ENCODE data around the gene IGSF22. TPM values are rescaled to one million over a fixed set of nuclear protein-coding genes. Genes with fewer than 3 reads are reported as not detected.
"Not testable (repeated sequence)": the region's sequence is repeated elsewhere in the genome, so short reads cannot be mapped to it uniquely, and the experiment has no call there.

Gene IGSF22
- total and polyA plus RNA-seq, 9 donors, result 2.2 to 8.9 (median 3.8) TPM

- Histone ChIP-seq H3K4me1 (ENCODE audit: control insufficient read depth, insufficient read depth, low read length) (peaks cover 29% of the 10 kb centered on the region), H3K9me3 (replicated peaks; ENCODE audit: control insufficient read depth, low read depth, low read length) (no peaks in the 10 kb centered on the region), H3K36me3 (ENCODE audit: control insufficient read depth, insufficient read depth, low read length) (no peaks in the 10 kb centered on the region), H3K27ac (ENCODE audit: low read length) (no peak overlapping the region), H3K4me3 (ENCODE audit: low read length) (no peak overlapping the region), H3K27me3 (ENCODE audit: control insufficient read depth, insufficient read depth, low read length) (no peaks in the 10 kb centered on the region)
- WGBS (ENCODE audit: insufficient coverage), result 67% methylated on average over 1 of the region's 4 CpGs
- DNase-seq, result no peak
Measured at GRCh38 chr11:18697576-18697975, 28.4 kb downstream of the IGSF22 start.

GRCh38 chr11:18696638-18697225 is 29.3 kb downstream of the IGSF22 start:
- no peak for DNase-seq
- H3K27ac ChIP-seq (ENCODE audit: low read length), result no peak overlapping the region
- WGBS (ENCODE audit: insufficient coverage), result no CpG with 5 or more reads among the region's 2 CpGs

GRCh38 chr11:18692941-18693760 is 32.8 kb downstream of the IGSF22 start:
- no peaks in the 10 kb centered on the region for H3K27me3 ChIP-seq (ENCODE audit: control insufficient read depth, insufficient read depth, low read length)
- no peak overlapping the region for H3K27ac ChIP-seq (ENCODE audit: low read length)
- DNase-seq, result no peak
- WGBS (ENCODE audit: insufficient coverage), result 31% methylated on average over 5 of the region's 9 CpGs
- H3K4me1 ChIP-seq (ENCODE audit: control insufficient read depth, insufficient read depth, low read length), result peaks cover 8% of the 10 kb centered on the region
- H3K9me3 ChIP-seq (replicated peaks; ENCODE audit: control insufficient read depth, low read depth, low read length), result no peaks in the 10 kb centered on the region
- no peaks in the 10 kb centered on the region for H3K36me3 ChIP-seq (ENCODE audit: control insufficient read depth, insufficient read depth, low read length)
- H3K4me3 ChIP-seq (ENCODE audit: low read length), result no peak overlapping the region

More at GRCh38 chr11:18696638-18697225, 29.3 kb downstream of the IGSF22 start:
- Histone ChIP-seq H3K4me1 (ENCODE audit: control insufficient read depth, insufficient read depth, low read length) (peaks cover 29% of the 10 kb centered on the region), H3K4me3 (ENCODE audit: low read length) (no peak overlapping the region), H3K36me3 (ENCODE audit: control insufficient read depth, insufficient read depth, low read length) (no peaks in the 10 kb centered on the region), H3K27me3 (ENCODE audit: control insufficient read depth, insufficient read depth, low read length) (no peaks in the 10 kb centered on the region), H3K9me3 (replicated peaks; ENCODE audit: control insufficient read depth, low read depth, low read length) (no peaks in the 10 kb centered on the region)

- H3K27me3 ChIP-seq (ENCODE audit: control insufficient read depth, insufficient read depth, low read length); H3K4me1 ChIP-seq (ENCODE audit: control insufficient read depth, insufficient read depth, low read length): not testable (repeated sequence)
Measured at GRCh38 chr11:18691467-18692140, 34.4 kb downstream of the IGSF22 start.

GRCh38 chr11:18684267-18684666 is 41.7 kb downstream of the IGSF22 start:
- H3K4me1 ChIP-seq (ENCODE audit: control insufficient read depth, insufficient read depth, low read length), result no peaks in the 10 kb centered on the region
- H3K36me3 ChIP-seq (ENCODE audit: control insufficient read depth, insufficient read depth, low read length), result no peaks in the 10 kb centered on the region
- H3K4me3 ChIP-seq (ENCODE audit: low read length), result no peak overlapping the region
- no peak for DNase-seq
- WGBS (ENCODE audit: insufficient coverage), result no CpG with 5 or more reads among the region's 1 CpG
- no peaks in the 10 kb centered on the region for H3K9me3 ChIP-seq (replicated peaks; ENCODE audit: control insufficient read depth, low read depth, low read length)
- H3K27ac ChIP-seq (ENCODE audit: low read length), result no peak overlapping the region
- no peaks in the 10 kb centered on the region for H3K27me3 ChIP-seq (ENCODE audit: control insufficient read depth, insufficient read depth, low read length)

More at GRCh38 chr11:18691467-18692140, 34.4 kb downstream of the IGSF22 start:
- not testable (repeated sequence) for H3K36me3 ChIP-seq (ENCODE audit: control insufficient read depth, insufficient read depth, low read length); H3K9me3 ChIP-seq (replicated peaks; ENCODE audit: control insufficient read depth, low read depth, low read length); DNase-seq; H3K4me3 ChIP-seq (ENCODE audit: low read length); H3K27ac ChIP-seq (ENCODE audit: low read length)
- WGBS (ENCODE audit: insufficient coverage), result no CpG with 5 or more reads among the region's 4 CpGs

- H3K4me1 ChIP-seq (ENCODE audit: control insufficient read depth, insufficient read depth, low read length), result no peaks in the 10 kb centered on the region
- no peaks in the 10 kb centered on the region for H3K36me3 ChIP-seq (ENCODE audit: control insufficient read depth, insufficient read depth, low read length)
- H3K27me3 ChIP-seq (ENCODE audit: control insufficient read depth, insufficient read depth, low read length), result no peaks in the 10 kb centered on the region
- no peak overlapping the region for H3K4me3 ChIP-seq (ENCODE audit: low read length)
- no peaks in the 10 kb centered on the region for H3K9me3 ChIP-seq (replicated peaks; ENCODE audit: control insufficient read depth, low read depth, low read length)
- WGBS (ENCODE audit: insufficient coverage), result no CpG with 5 or more reads among the region's 3 CpGs
- H3K27ac ChIP-seq (ENCODE audit: low read length), result no peak overlapping the region
- no peak for DNase-seq
Measured at GRCh38 chr11:18682466-18682865, 43.5 kb downstream of the IGSF22 start.

- not testable (repeated sequence) for H3K36me3 ChIP-seq (ENCODE audit: control insufficient read depth, insufficient read depth, low read length); H3K9me3 ChIP-seq (replicated peaks; ENCODE audit: control insufficient read depth, low read depth, low read length); H3K4me1 ChIP-seq (ENCODE audit: control insufficient read depth, insufficient read depth, low read length); H3K4me3 ChIP-seq (ENCODE audit: low read length); H3K27ac ChIP-seq (ENCODE audit: low read length); DNase-seq; H3K27me3 ChIP-seq (ENCODE audit: control insufficient read depth, insufficient read depth, low read length)
- 80% methylated on average over 1 of the region's 1 CpG for WGBS (ENCODE audit: insufficient coverage)
Measured at GRCh38 chr11:18681949-18682348, 44.0 kb downstream of the IGSF22 start.

GRCh38 chr11:18677560-18677959 is 48.4 kb downstream of the IGSF22 start:
- no peaks in the 10 kb centered on the region for H3K9me3 ChIP-seq (replicated peaks; ENCODE audit: control insufficient read depth, low read depth, low read length)
- WGBS (ENCODE audit: insufficient coverage), result no CpG with 5 or more reads among the region's 3 CpGs
- no peak overlapping the region for H3K27ac ChIP-seq (ENCODE audit: low read length)
- H3K27me3 ChIP-seq (ENCODE audit: control insufficient read depth, insufficient read depth, low read length), result no peaks in the 10 kb centered on the region
- no peaks in the 10 kb centered on the region for H3K36me3 ChIP-seq (ENCODE audit: control insufficient read depth, insufficient read depth, low read length)
- H3K4me3 ChIP-seq (ENCODE audit: low read length), result no peak overlapping the region
- H3K4me1 ChIP-seq (ENCODE audit: control insufficient read depth, insufficient read depth, low read length), result no peaks in the 10 kb centered on the region
- no peak for DNase-seq

GRCh38 chr11:18676803-18677202 is 49.2 kb downstream of the IGSF22 start:
- DNase-seq, result no peak
- Histone ChIP-seq H3K4me1 (ENCODE audit: control insufficient read depth, insufficient read depth, low read length) (no peaks in the 10 kb centered on the region), H3K9me3 (replicated peaks; ENCODE audit: control insufficient read depth, low read depth, low read length) (no peaks in the 10 kb centered on the region), H3K36me3 (ENCODE audit: control insufficient read depth, insufficient read depth, low read length) (no peaks in the 10 kb centered on the region), H3K27me3 (ENCODE audit: control insufficient read depth, insufficient read depth, low read length) (no peaks in the 10 kb centered on the region), H3K27ac (ENCODE audit: low read length) (no peak overlapping the region), H3K4me3 (ENCODE audit: low read length) (no peak overlapping the region)
- 83% methylated on average over 1 of the region's 4 CpGs for WGBS (ENCODE audit: insufficient coverage)

- not testable (repeated sequence) for H3K27ac ChIP-seq (ENCODE audit: low read length); H3K36me3 ChIP-seq (ENCODE audit: control insufficient read depth, insufficient read depth, low read length); H3K4me1 ChIP-seq (ENCODE audit: control insufficient read depth, insufficient read depth, low read length); H3K9me3 ChIP-seq (replicated peaks; ENCODE audit: control insufficient read depth, low read depth, low read length); H3K27me3 ChIP-seq (ENCODE audit: control insufficient read depth, insufficient read depth, low read length); H3K4me3 ChIP-seq (ENCODE audit: low read length); DNase-seq
- no CpG with 5 or more reads among the region's 7 CpGs for WGBS (ENCODE audit: insufficient coverage)
Measured at GRCh38 chr11:18672209-18672608, 53.8 kb downstream of the IGSF22 start.
